ENCODE measurements around the gene SOX5.
"Not testable (repeated sequence)": the region's sequence is repeated elsewhere in the genome, so short reads cannot be mapped to it uniquely, and the experiment has no call there.

DNA sequence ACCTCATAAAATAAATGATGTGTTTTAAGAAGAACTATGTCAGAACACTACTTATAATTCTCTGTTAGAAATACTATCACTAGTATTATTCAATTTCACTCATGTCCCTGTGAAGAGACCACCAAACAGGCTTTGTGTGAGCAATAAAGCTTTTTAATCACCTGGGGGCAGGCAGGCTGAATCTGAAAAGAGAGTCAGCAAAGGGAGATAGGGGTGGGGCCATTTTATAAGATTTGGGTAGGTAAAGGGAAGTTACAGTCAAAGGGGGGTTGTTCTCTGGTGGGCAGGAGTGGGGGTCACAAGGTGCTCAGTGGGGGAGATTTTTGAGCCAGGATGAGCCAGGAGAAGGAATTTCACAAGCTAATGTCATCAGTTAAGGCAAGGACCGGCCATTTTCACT is 443.7 kb downstream of the SOX5 start:
- TF ChIP-seq, protein P1, sequence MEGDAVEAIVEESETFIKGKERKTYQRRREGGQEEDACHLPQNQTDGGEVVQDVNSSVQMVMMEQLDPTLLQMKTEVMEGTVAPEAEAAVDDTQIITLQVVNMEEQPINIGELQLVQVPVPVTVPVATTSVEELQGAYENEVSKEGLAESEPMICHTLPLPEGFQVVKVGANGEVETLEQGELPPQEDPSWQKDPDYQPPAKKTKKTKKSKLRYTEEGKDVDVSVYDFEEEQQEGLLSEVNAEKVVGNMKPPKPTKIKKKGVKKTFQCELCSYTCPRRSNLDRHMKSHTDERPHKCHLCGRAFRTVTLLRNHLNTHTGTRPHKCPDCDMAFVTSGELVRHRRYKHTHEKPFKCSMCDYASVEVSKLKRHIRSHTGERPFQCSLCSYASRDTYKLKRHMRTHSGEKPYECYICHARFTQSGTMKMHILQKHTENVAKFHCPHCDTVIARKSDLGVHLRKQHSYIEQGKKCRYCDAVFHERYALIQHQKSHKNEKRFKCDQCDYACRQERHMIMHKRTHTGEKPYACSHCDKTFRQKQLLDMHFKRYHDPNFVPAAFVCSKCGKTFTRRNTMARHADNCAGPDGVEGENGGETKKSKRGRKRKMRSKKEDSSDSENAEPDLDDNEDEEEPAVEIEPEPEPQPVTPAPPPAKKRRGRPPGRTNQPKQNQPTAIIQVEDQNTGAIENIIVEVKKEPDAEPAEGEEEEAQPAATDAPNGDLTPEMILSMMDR (IDR thresholded peaks at IDR 0.05; ENCODE audit: low read length): not testable (repeated sequence)
- not testable (repeated sequence) for TF ChIP-seq EZH2phosphoT487 (IDR thresholded peaks at IDR 0.05; ENCODE audit: low read length)

Measured in MM.1S (cell line).